ENCODE data around the gene UCN.

DNA sequence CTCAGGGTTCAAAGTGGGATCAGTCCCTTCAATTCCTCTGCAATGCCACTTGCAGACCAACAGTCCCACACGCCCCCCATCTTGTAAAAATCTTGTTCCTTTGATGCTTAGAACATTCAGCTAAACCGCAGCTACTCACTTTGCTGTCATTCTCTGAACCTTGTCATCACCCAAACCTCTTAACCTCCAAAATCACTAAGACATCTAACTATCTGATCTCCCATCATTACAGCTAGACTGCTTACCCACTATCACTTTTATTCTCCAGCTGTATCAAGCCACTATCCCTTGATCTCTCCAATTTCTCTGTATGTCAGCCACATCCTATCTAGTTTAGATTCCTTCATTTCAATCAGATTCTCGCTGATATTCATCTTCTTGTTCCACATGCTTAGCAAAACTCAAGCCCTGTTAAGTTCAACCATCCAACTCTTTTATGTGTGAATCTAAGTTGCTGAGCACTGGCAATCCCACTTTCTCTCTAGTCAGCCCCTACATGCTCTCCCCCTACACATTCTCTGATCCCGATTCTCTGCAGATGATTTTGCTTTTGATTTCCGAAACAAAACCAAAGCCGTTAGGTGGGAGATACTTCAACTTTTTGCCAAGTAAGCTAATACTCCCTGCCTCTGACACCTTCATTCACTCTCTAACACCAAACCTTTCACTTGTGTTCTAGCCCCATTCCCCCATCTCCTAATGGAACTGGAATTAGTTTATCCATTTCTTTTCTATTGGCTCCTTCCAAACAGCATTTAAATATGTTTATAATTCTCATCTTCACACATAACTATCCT lies 43.8 kb upstream of the UCN start:
- TF ChIP-seq, protein P1, sequence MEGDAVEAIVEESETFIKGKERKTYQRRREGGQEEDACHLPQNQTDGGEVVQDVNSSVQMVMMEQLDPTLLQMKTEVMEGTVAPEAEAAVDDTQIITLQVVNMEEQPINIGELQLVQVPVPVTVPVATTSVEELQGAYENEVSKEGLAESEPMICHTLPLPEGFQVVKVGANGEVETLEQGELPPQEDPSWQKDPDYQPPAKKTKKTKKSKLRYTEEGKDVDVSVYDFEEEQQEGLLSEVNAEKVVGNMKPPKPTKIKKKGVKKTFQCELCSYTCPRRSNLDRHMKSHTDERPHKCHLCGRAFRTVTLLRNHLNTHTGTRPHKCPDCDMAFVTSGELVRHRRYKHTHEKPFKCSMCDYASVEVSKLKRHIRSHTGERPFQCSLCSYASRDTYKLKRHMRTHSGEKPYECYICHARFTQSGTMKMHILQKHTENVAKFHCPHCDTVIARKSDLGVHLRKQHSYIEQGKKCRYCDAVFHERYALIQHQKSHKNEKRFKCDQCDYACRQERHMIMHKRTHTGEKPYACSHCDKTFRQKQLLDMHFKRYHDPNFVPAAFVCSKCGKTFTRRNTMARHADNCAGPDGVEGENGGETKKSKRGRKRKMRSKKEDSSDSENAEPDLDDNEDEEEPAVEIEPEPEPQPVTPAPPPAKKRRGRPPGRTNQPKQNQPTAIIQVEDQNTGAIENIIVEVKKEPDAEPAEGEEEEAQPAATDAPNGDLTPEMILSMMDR (IDR thresholded peaks at IDR 0.05): no peak
- TF ChIP-seq POLR2A (IDR thresholded peaks at IDR 0.05): no peak

Data from uterus (tissue), 2 donors.